ENCODE measurements around the gene PDE4D.
A peak's percentile ranks its signal among the peaks of the same experiment; 100 is the strongest.

The PDE4D gene

DNA sequence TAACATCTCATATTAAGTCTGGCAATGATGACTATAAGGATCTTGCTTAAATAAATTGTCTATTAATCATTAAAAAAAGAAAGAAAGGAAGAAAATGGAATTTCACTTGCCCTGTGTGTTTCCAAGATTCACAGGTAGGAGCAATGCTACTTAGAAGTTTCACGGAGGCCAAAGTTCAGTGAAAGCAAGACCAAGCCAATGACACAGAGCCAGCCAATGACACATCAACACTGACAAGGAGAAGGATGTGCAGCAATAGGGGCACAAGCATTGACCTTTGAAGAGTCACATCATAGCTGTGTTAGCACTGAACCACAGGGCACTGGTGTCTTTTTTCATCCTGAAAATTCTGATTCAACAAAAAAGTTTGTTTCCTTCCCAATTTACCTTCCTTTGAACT, 364.3 kb downstream of the PDE4D start:
- DNase-seq (ENCODE audit: low read depth) = no peak
- TF ChIP-seq, protein P1, sequence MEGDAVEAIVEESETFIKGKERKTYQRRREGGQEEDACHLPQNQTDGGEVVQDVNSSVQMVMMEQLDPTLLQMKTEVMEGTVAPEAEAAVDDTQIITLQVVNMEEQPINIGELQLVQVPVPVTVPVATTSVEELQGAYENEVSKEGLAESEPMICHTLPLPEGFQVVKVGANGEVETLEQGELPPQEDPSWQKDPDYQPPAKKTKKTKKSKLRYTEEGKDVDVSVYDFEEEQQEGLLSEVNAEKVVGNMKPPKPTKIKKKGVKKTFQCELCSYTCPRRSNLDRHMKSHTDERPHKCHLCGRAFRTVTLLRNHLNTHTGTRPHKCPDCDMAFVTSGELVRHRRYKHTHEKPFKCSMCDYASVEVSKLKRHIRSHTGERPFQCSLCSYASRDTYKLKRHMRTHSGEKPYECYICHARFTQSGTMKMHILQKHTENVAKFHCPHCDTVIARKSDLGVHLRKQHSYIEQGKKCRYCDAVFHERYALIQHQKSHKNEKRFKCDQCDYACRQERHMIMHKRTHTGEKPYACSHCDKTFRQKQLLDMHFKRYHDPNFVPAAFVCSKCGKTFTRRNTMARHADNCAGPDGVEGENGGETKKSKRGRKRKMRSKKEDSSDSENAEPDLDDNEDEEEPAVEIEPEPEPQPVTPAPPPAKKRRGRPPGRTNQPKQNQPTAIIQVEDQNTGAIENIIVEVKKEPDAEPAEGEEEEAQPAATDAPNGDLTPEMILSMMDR (conservative IDR thresholded peaks at IDR 0.05; ENCODE audit: low read length) = no peak
- H3K4me3 ChIP-seq (ENCODE audit: low read length) = no peak overlapping the region

DNA sequence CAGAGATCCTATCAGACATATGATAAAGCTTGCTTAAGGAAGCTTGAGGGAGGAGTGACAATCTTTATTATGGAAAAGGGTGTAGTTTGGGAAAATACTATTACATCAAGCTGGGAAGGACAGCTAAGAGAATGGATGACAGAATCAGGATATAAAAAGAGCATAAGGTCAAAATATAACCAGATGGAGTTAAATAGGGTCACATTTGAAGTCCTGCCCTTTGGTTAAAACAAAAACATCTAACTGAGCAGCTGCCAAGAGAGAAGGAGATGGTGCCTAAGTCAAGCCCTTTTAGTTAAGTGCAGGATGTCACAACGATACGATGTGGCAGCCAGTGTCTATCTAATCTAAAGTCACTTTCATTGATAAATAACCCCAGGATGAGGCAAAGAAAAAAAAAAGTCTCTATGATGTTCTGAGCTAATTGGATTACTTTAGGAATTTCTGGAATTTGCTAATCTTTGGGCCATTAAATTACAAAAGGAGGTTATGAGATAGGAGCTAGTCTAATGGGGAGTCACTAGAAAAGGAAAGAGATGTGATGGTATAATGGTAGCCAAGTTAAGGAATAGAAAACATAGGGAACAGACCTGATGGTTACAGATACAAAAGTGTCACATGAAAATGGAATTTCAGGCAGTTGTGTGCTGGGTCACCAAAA, 365.2 kb downstream of the PDE4D start:
- TF ChIP-seq, protein P1 (conservative IDR thresholded peaks at IDR 0.05; ENCODE audit: low read length) = no peak
- no peak overlapping the region for H3K4me3 ChIP-seq (ENCODE audit: low read length)
- no peak for DNase-seq (ENCODE audit: low read depth)

DNA sequence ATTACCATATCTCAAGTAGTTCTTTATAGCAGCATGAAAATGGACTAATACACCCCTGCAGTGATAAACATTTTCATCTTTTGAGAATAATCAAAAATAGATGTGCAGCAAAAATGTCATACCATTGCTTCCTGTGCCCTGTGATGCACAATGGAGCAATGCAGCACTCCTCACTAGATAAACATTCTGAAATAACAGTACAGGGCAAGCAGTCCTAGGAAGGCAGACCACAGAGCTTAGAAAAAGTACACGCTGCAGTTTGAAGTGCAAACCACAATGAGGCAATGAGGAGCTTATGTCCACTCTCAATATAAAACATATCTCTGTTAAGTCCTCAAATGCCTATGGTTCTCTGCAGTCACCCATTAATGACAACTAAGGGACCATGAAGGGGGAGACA, 367.6 kb downstream of the PDE4D start:
- TF ChIP-seq, protein P1 (conservative IDR thresholded peaks at IDR 0.05; ENCODE audit: low read length) = no peak; the same call in 1 of the 2 replicates
- peak; percentile 55 for DNase-seq (ENCODE audit: low read depth)
- H3K4me3 ChIP-seq (ENCODE audit: low read length) = no peak overlapping the region

DNA sequence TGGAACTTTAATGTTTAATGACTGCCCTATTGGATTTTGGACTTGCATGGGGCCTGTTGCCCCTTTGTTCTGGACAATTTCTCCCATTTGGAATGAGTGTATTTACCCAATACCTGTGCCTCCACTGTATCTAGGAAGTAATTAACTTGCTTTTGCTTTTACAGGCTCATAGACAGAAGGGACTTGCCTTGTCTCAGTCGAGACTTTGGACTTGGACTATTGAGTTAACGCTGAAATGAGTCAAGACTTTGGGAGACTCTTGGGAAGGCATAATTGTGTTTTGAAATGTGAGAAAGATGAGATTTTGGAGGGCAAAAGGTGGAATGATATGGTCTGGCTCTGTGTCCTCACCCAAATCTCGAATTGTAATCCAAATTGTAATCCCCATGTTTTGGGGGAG, 368.2 kb downstream of the PDE4D start:
- no peak overlapping the region for H3K4me3 ChIP-seq (ENCODE audit: low read length)
- DNase-seq (ENCODE audit: low read depth) = no peak
- TF ChIP-seq, protein P1 (conservative IDR thresholded peaks at IDR 0.05; ENCODE audit: low read length) = no peak

DNA sequence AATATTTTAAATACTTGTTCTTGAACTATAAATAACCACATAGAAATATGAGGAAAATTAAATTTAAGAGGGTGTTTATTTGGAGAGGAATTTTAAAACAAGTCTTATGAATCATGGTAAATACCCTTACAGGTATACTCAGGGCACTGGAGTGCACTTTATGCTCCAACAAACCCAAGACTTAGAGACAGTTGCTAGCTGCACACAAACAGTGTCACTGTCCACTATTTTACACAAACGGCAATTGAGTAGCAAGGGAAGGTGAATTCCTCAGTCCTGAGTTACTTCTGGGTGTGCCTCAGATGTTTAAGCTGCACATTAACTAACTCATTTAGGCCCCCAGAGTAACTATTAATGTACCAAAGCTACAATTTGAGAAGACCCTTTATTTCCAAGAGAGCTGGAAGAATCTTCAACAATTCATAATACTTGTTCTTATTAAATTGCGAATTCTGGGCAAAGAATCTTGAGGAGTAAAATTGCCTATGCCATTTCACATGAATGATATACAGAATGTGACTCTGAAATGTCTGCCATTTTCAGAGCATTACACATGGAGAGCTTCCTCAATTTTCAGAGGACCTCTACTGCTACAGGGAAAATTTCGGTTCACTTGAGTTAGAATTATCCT, 371.2 kb downstream of the PDE4D start:
- TF ChIP-seq, protein P1 (conservative IDR thresholded peaks at IDR 0.05; ENCODE audit: low read length) = no peak
- no peak for DNase-seq (ENCODE audit: low read depth)
- no peak overlapping the region for H3K4me3 ChIP-seq (ENCODE audit: low read length)

DNA sequence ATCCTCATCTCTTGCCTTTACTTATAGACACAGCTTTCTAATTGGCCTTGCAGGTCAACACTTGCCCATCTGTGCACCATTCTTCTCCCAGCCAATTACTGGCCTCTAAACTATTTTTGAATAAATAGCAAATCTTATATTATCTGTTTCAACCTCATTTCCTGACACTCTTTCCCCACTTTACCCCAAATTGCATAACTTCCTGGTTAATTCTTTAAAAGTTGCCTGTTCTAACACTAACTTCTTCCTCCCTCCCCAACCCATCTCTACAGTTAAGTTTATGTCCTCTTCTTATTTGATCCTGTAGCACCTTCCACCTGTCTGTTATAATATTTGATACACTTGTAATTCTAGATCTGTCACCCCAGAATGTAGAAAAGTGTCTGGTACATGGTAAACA, 372.1 kb downstream of the PDE4D start:
- TF ChIP-seq, protein P1 (conservative IDR thresholded peaks at IDR 0.05; ENCODE audit: low read length) = no peak
- no peak for DNase-seq (ENCODE audit: low read depth)
- H3K4me3 ChIP-seq (ENCODE audit: low read length) = no peak overlapping the region

DNA sequence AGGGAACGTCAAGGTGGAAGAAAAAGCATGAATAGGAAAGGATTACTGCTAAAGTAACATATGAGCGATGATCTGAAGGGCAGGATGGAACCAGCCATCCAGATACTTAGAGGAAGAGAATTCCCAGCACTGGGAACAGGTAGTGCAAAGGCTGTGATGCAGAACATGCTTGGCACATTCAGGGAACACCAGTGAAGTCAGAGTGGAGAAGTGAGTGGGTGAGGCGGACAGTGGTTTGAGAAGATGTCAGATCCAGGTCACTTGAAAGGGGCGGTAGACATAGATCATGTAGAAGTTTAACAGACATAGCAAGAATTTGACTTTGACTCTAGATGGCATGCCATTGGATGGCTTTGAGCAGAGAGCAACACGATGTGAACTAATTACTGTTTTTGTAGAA, 374.2 kb downstream of the PDE4D start:
- DNase-seq (ENCODE audit: low read depth) = no peak
- H3K4me3 ChIP-seq (ENCODE audit: low read length) = no peak overlapping the region
- TF ChIP-seq, protein P1 (conservative IDR thresholded peaks at IDR 0.05; ENCODE audit: low read length) = no peak

All from AG10803 (cell line).